Hematopoietic multipotent progenitor cell treated with erythropoietin and hydrocortisone succinate and interleukin-3 and kit ligand, for 6 days (in vitro differentiated cells): Measurements from ENCODE around the gene NCCRP1.

ENCODE experiments used
- DNase-seq: peaks from one replicate; pipeline ENCODE4 v3.0.0-alpha.2; 2015

NCCRP1 gene

GRCh38 chr19:39181500-39182173 lies 15.1 kb upstream of the NCCRP1 start:
- no peak for DNase-seq

GRCh38 chr19:39182174-39182505 lies 14.6 kb upstream of the NCCRP1 start:
- DNase-seq, result no peak

- no peak for DNase-seq
These were observed 13.7 kb upstream of the NCCRP1 start for GRCh38 chr19:39183104-39183503.

- DNase-seq, result no peak
These were observed 10.4 kb upstream of the NCCRP1 start for GRCh38 chr19:39186391-39186790.

GRCh38 chr19:39187552-39187943 lies 9.2 kb upstream of the NCCRP1 start:
- no peak for DNase-seq

GRCh38 chr19:39188960-39189359 lies 7.8 kb upstream of the NCCRP1 start:
- DNase-seq, result no peak

- no peak for DNase-seq
These were observed 6.0 kb upstream of the NCCRP1 start for GRCh38 chr19:39190768-39191167.

- DNase-seq, result no peak
These were observed 3.9 kb upstream of the NCCRP1 start for GRCh38 chr19:39192846-39193245.

GRCh38 chr19:39193803-39194202 lies 3.0 kb upstream of the NCCRP1 start:
- DNase-seq, result no peak

- DNase-seq, result no peak
These were observed 1.8 kb upstream of the NCCRP1 start for GRCh38 chr19:39194832-39195542.

GRCh38 chr19:39195755-39196154 lies 1.0 kb upstream of the NCCRP1 start:
- no peak for DNase-seq

- DNase-seq, result no peak
These were observed 444 bp upstream of the NCCRP1 start for GRCh38 chr19:39196320-39196719.

GRCh38 chr19:39197808-39198207 lies 1.0 kb downstream of the NCCRP1 start:
- no peak for DNase-seq

- no peak for DNase-seq
These were observed 2.3 kb downstream of the NCCRP1 start for GRCh38 chr19:39199025-39199424.

- DNase-seq, result no peak
These were observed 3.5 kb downstream of the NCCRP1 start for GRCh38 chr19:39200066-39200802.

- DNase-seq, result no peak
These were observed 4.0 kb downstream of the NCCRP1 start for GRCh38 chr19:39200803-39201115.

GRCh38 chr19:39202998-39203355 lies 6.2 kb downstream of the NCCRP1 start:
- no peak for DNase-seq

- no peak for DNase-seq
These were observed 6.9 kb downstream of the NCCRP1 start, which contains the start of gene SYCN for GRCh38 chr19:39203372-39204341. Gene SYCN (minus strand): TSS chr19:39204263. CDS start chr19:39204254, 9 bp downstream.

- no peak for DNase-seq
These were observed 8.6 kb downstream of the NCCRP1 start for GRCh38 chr19:39205449-39205764.

- DNase-seq, result no peak
These were observed 9.4 kb downstream of the NCCRP1 start for GRCh38 chr19:39206122-39206521.

- no peak for DNase-seq
These were observed 10.6 kb downstream of the NCCRP1 start for GRCh38 chr19:39207293-39207836.

GRCh38 chr19:39208175-39208795 lies 11.5 kb downstream of the NCCRP1 start:
- no peak for DNase-seq
